Sciatic nerve (tissue), 2 donors: ENCODE results near the gene CD58. TPM values are rescaled to one million over a fixed set of nuclear protein-coding genes. Genes with fewer than 3 reads are reported as not detected.
"Not testable (repeated sequence)": the region's sequence is repeated elsewhere in the genome, so short reads cannot be mapped to it uniquely, and the experiment has no call there.

Experiments
- ATAC-seq: fragments of 200-7000 bp; cut with Tn5 transposase; one replicate; pipeline ENCODE4 v1.9.1; 2020; ENCODE audit warnings: mild to moderate bottlenecking, moderate library complexity
- DNase-seq: peaks from one replicate; pipeline ENCODE4 v3.0.0-alpha.2; 2020; ENCODE audit warnings: low spot score
- intact Hi-C: fragments of 100-400 bp; cut with DNase I; formaldehyde crosslinking; loops from one replicate; pipeline ENCODE4 v1.14.2; 2022
- total RNA-seq: library from RNA; stranded (reverse); fragmentation: NEBNext Ultra II Directional; extraction: Animal tissue kit (Norgen Biotek cat#: 25700); gene quantifications from one replicate; pipeline ENCODE4 v1.2.1, GENCODE V29; 2021
- donor health status: DM: no; HTN: no; CAD: no.
- donor health status: DM: no; HTN: no; CAD: no.

The CD58 gene
- total RNA-seq, 1 donor from 2014 or later, result 21.3 TPM

DNA sequence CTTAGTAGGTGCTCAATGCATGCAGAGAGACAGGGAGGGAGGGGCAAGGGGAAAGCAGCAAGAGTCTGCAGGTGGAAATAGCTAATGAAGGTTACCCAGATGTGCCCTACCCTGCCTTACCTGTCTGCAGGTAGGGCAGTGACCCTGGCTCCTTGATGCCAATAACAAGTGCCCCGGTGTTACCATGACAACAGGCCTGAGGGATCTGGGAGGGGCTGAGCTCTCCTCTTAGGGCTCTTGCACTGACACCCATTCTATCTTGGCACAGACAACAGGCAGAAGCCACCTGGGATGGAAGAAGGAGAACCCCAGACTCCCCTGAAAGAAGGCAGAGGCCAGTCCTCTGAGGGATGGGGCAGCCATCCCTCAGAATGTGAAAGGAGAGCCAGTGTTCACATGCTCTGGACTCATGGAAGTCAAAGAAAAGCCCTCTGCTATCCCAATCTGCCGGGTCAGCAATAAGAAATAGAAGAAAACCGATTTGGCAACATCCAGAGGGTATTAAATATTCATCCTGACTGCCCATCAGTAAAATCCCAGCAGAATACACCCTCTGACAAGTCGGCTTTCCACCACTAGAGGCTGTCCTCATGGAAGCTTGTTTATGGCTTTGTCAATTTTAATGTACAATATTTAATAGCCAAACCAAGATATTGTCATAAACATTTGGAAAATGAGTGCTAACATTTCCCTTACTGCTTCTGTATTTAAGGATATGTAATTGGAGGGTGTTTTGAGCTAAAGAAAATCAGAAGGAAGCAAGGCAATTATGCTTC, 24.4 kb upstream of the CD58 start:
- DNase-seq, intact Hi-C loops, ATAC-seq: not testable (repeated sequence)

DNA sequence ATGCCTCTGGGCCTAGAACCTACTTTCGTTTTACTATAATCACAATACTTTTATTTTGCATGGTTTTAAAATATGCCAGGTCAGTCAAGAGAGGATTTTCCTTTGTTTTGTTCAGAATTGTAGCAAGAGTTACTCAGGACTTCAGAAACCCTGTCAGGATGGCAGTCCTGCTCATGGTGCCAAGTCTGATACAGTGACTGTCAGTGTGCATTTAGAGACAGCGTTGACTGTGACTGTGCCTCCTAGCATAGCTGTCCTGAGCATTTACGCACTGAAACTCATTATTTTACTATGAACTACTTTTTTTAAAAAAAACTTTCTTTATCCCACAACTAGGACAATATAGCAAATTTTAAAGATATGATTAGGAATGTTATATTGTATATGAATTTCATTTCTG, 23.2 kb upstream of the CD58 start:
- ATAC-seq, intact Hi-C loops, DNase-seq: not testable (repeated sequence)

DNA sequence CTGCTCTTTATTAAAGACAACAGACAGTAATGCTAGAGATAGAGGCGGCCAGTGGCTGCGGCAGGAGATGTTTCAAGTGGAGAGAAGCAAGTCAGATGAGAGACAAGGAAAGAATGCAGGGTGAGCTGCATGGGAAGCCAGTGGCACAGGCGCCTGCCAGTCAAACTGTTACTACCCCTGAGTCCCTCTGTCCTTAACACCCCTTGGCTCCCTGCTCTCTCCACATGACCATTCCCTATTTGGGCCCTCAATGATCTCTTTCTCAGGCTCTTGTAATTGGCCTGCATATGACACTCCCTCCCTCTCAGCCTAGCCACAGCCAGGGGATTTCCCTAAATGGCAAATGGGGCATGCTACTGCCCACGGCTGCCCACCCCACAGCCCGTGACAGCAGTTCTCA, 22.6 kb upstream of the CD58 start:
- ATAC-seq, intact Hi-C loops: not testable (repeated sequence)

DNA sequence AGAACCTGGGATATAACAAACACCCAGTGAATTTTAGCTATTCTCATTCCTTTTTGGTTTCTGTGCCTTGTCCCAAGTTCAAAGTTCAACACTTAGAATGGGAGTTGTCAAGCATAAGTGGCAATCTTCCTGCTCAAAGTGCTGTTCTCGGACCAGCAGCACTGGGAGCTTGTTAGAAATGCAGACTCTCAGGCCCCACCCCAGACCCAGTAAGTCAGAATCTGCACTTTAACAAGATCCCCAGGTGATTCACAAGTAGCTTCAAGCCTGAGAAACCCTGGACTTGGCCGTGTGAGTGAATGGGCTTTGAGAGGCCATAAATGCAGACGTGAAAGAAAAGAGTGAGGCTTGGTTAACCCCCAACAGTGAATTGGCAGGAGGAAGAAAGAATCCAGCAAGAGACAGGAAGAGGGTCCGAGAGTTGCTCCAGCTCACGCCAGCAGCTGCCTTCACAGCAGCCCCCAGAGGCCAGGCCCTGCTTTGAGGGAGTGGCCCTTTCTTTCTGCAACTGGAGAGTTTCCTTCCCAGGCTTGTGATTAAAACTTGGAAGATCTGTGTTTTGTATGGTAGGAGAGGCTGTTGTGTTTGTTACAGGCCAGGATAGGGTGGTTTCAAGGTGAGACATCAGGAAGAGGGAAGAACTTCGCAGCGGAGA, 21.3 kb upstream of the CD58 start:
- not testable (repeated sequence) for DNase-seq, ATAC-seq

More for the DNA sequence above, 22.6 kb upstream of the CD58 start:
- DNase-seq, result not testable (repeated sequence)

DNA sequence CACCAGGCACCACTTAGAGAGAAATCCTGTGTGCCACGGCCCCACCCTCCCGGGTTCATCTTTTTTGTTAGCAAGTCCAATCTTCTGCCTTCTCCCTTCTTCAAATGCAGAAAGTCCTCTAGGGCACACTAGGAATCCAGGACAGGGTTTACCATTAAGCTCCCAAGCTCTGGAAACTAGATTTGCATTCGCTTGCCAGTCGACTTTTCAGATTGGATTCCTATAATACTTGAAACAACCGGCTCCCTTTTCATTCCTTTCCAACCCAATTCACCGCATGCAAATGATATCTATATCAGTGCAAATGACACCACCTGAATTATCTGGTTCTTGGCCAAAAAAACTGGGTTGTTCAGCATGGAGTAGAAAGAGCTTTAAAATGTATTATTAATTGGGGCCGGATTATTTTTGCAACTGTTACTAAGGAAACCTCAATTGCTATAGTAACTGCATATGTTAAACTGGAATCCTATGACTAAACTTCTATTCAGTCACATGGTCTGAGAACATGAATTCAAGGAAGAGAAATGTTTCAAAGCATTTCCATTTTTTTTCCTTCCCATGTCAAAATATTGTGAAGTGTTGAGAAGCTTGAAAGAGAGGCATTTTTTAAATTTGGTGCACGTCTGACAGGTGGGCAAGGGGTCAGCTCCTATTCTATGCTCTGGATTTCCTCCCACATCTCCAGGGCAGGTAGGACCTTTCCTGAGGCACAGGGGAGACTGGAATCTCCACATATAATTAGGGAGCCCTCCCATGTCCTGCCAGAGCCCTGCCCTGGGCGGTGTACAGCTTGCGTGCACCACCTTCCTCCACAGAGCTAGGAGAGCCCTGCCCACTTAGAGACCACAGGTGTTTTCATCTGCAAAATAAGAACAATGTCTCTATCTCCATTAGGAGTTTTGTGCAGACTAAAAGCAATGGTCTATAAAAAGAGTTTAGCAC, 20.5 kb upstream of the CD58 start:
- intact Hi-C loops, ATAC-seq, DNase-seq: not testable (repeated sequence)

More for the DNA sequence above, 21.3 kb upstream of the CD58 start:
- intact Hi-C loops, result not testable (repeated sequence)

DNA sequence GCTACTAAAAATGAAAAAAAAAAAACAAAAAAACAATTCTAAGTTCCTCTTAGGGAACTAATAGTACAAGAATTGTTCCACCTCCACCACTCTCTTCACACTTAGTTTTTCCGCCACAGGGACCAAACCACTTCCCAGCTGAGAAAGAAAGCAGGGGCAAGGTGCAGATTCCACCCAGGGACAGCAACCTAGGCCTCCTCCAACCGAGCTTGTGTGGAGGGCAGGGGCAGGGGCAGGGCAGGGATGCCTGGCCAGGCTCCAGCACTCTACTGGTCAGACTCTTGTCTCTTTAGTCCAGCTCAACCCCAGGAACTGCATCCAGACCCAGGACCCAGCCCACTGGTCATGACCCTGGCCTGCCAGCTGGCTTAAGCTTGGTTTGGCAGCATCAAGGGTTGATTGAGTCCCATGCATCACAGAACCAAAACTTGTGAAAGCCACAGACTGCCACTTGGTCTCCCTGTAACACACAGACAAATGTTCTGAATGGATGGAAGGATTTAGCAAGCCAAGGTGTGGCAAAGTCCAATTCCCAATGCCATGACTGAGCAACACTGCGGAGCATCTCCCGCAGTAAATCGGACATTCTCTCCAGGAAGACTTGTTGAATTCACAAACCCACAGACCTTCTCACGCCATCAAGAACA, 19.7 kb upstream of the CD58 start:
- intact Hi-C loops, DNase-seq, ATAC-seq: not testable (repeated sequence)

DNA sequence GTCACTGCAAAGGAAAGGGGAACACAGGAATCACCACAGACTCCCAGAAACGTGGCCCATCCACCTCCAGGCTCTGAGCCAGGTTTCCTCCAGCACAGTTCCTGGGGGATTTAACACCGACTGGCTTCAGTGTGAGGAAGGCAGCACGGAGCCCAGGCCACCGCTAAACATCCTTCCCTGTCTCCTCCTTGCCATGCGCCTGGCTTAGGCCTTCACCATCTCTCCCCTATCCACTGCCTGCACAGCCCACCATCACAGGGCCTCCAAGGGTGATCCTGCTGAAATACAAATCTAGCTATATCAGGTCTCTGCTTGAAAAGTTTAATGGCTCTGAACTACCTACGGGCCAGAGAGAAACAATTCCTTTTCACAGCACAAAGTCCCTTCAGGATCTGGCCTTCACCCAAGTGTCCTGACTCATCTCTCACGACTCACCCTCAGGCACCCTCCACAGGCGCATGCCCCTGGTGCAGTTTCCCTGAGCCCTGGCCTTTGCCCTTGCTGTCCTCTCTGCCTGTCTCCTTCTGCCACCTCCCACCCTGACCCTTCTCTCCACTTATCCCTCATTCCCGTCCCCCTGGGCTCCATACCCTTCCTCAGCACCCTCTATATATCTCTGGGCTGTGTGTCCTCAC, 18.4 kb upstream of the CD58 start:
- intact Hi-C loops, result not testable (repeated sequence)

DNA sequence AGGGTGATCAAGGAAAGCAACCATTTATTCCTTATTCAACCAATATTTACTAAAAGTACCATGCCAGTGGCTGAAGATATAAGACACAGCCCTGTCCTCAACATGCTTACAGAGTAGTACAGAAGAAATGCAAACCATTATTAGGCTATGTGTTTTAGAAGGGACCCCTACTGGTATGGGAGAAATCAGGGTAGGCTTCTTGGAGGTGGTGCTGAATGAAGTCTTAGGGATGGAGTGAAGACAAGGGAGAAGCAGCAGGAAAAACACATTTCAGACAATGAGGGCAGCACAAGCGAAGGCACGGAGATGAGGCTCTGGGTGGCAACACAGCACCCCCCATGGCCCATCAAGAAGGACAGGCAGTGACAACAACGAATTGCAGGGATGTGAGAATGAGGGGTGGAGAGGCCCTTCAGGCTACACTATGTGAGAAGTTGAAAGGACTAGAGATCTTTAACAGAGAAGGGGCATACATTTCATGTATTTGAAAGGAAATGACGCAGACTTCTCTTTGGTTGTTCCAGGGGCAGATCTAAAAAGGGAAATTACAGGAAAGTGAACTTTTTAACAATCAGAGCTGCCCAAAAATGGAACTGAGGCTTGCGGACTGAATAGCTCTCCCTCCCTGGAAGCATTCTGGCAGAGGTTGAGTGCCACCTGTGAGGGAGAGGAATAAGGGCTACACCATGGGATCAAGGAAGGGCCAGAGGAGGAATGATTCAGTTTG, 16.8 kb upstream of the CD58 start:
- intact Hi-C loops, result no loop called here
- DNase-seq, result no peak
- ATAC-seq, result no peak

More for the DNA sequence above, 18.4 kb upstream of the CD58 start:
- not testable (repeated sequence) for DNase-seq, ATAC-seq

DNA sequence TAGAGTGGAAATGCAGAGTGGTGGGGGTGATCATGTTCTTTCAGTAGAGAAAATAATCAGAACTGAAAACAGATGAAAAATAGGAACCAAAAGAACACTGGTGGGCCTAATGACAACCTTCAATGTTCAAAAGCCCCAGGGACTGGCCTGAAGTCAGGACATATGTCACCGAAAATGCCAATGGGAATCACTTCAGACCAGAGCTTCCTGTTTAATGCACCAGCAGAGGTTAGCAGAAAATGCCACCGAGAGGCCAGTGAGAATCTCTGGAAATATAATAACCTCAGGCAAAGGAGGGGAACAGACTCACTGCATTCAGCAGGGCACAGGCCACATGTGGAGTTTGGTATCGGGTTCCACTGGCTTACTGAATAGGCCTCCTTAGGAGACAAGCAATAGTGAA, 15.9 kb upstream of the CD58 start:
- ATAC-seq (no peak), DNase-seq (no peak)
- intact Hi-C loops, result no loop called here

DNA sequence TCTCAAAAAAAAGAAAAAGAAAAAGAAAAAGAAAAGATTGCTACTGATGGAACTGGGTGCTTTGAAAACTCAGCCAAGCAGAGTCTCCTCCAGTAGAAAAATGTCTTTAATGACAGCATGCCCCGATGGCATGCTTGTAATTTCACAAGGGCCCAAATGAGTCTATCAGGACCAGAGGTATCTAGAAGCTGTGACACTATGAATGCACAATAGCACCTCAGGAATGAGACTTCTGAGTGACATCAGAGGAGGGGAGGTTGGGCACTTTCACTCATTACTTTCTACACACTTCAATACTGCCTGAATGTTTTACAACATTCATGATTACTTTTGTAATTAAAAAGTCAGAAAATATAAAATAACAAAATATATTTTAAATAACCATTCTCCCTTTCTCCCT, 15.1 kb upstream of the CD58 start:
- intact Hi-C loops, result no loop called here
- no peak for DNase-seq
- ATAC-seq, result no peak

DNA sequence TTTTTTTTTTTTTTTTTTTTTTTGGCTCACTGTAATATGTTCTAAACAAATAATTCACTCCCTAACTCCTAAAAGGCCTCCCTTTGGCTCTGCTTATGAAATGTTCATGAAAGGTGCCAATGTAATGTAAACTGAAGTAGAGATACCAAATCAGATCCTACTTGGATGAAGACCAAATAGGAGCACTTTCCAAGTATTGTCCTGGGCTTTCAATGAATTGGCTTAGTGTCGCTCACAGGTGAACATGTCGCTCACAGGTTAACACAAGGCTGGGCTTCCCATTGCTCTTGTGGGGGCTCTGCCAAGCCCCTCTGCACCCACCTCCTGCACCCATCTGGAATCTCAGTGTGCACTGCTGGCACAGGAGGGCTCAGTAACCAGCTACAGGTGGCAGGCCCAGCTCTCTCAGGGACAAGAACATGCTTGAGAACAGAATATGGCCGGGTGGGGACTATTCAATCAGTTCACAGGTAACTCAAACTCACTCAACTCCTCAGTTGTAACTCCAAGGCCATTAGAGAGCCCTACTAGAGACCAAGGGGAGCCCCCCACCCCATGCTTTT, 10.6 kb upstream of the CD58 start:
- ATAC-seq (no peak), DNase-seq (no peak)
- intact Hi-C loops, result no loop called here

DNA sequence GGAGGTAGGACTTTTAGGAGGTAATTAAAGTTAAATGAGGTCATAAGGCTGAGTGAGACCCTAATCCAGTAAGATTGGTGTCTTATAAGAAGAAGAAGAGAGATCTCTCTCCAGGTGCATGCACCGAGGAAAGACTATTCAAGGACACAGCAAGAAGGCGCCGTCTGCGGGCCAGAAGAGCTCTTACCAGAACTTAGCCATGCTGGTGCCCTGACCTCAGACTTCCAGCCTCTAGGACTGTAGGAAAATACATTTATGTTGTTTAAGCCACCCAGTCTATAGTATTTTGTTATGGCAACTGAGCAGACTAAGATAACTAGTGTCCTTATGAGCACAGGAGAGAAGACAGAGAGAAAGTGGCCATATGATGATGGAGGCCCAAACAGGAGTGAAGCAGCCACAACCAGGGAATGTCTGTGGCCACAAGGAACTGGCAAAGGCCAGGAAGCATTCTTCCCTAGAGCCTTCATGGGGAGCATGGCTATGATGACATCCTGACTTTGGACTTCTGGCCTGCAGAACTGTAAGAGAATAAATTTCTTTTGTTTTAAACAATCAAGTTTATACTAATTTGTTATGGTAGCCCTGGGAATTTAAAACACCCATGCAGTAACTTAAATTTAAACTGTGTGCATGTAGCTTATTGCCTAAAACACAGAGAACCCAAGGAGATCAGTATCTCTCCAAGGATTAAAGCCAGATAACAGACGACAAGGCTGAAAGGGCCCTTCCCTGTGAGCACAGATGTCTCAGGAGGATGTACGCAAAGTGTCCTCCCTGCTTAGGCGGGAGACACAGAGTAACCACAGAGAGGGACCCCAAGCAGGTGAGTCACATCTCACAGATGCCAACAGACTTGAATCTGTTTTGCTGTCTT, 9.9 kb upstream of the CD58 start:
- ATAC-seq, result no peak
- intact Hi-C loops, result no loop called here
- no peak for DNase-seq

DNA sequence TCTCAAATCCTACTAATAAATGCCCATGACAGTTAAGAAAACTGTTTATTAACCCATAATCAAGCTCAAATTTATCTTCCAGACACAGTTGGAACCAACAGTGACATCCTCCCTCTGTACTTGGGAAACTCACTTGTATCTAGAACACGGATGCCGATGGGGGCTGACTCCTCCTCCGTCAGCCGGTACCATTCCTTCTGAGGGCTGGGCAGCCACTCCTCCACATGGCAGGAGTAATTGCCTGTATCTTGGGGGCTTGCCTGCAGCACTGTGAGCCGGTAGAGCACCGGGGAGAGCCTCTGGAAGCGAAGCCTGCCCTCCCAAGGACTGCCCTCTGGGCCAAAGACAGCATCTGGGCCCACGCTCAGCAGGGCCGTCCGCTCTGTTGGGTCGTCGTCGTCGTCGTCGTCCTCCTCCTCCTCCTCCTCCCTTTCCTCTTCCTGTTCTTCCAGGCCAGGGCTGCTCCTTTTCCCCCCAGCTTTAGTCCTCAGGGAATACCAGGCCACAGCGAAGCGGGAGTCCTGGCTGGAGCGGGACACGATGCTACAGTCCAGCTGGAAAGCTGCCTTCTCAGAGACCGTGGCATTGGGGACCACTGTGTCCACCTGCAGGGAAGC, 8.5 kb upstream of the CD58 start:
- DNase-seq (no peak), ATAC-seq (no peak)
- intact Hi-C loops, result no loop called here

DNA sequence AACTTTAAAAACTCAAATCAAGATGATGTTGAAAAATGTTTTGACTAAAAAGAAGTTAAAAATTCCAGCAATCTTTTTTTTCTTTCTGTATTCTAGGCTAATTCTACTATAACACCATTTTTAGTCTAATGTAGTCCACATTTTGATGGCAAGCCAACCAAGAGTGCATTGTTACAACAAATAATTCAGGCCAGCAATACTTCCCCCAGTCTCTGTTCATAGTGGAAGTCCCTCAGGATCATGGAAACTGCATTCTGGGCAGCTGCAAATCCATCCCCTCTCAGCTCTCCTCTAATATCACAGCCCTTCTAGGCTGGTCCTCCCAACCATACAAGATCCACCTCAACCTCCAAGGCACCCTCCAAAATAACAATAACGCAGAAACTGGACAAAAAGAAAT, 7.8 kb upstream of the CD58 start:
- ATAC-seq (no peak), DNase-seq (no peak)
- intact Hi-C loops, result no loop called here

DNA sequence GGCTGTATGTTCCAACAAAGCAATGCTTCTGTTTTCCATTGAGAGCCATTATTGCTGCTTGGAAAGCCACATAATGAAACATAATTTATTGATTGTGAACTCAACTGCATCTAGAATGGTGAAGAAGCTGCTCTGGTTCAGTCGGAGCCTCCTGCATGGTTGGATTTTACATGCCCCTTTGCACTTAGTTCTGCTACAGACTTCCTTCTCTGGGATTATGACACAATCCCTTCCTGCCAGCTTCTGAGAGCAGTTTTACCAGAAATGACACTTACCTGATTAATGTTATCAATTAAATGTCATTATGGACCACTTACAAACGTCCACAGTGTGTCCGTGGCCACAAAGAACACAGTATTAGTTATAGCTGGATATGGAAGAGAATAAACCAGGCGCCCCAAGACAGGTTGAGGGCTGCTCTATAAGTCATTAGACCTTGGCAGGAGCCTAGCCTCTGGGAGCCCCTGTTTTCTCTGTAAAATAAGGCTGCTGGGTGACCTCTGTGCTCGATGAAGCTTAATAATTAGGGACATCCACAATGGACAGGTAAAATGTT, 7.0 kb upstream of the CD58 start:
- DNase-seq, result no peak
- no peak for ATAC-seq
- intact Hi-C loops, result no loop called here
